ENCODE results near the gene FLCN. TPM values are rescaled to one million over a fixed set of nuclear protein-coding genes. Genes with fewer than 3 reads are reported as not detected.

Gene FLCN
- polyA plus RNA-seq, 1 donor = 116 TPM

- no peaks in the 10 kb centered on the region for H3K27me3 ChIP-seq (ENCODE audit: control insufficient read depth, insufficient read depth, low read length)
- no peak overlapping the region for H3K4me3 ChIP-seq (ENCODE audit: low read length)
- no peak overlapping the region for H3K27ac ChIP-seq (ENCODE audit: low read length)
- H3K9me3 ChIP-seq (ENCODE audit: control insufficient read depth, low read depth, low read length) = no peaks in the 10 kb centered on the region
- DNase-seq = no peak
- WGBS (ENCODE audit: insufficient coverage, low lambda C conversion rate) = no CpG with 5 or more reads among the region's 8 CpGs
- H3K36me3 ChIP-seq (ENCODE audit: control insufficient read depth, insufficient read depth, low read length) = peaks cover 81% of the 10 kb centered on the region
- no peaks in the 10 kb centered on the region for H3K4me1 ChIP-seq (ENCODE audit: control insufficient read depth, insufficient read depth, low read length)
Measured at GRCh38 chr17:17215575-17215974, 21.4 kb downstream of the FLCN start.

DNA sequence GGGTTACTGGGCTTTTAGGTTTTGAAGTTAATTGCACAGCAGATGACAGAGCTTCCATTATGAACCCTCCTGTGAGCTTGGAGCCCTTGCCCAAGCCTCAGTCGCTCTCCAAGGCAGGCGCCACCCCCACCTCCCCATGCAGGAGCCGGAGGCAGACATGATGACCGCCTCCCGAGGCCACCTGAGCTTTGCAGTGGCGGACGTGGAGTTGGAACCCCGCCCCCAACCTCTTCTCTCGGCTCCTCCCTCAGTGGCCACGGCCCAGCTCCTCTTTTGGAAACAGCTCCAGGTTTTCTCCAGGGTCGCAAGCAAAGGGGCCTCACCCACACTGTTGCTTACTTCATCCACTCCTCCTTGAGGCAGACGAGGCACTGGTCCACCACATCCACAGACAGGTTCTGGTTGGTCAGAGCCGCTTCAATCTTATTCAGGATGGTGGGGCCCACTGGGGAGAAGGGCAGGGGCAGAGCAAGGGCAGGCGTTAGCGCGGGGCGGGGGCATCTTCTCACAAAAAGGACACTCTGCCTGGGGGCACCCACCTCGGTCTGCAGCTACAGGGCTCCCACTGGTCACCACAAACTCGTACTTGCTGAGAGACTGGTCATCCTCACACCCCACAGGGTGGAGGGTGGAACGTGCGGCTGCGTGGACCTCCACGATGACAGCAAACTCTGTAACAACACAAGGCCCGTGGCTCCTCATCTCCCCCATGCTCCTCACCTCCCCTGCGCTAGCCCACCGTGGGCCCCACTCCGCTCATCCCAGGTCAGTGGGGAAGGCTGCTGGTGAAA, 22.1 kb downstream of the FLCN start:
- Histone ChIP-seq H3K36me3 (ENCODE audit: control insufficient read depth, insufficient read depth, low read length) (peaks cover 75% of the 10 kb centered on the region), H3K9me3 (ENCODE audit: control insufficient read depth, low read depth, low read length) (no peaks in the 10 kb centered on the region), H3K27me3 (ENCODE audit: control insufficient read depth, insufficient read depth, low read length) (no peaks in the 10 kb centered on the region), H3K4me1 (ENCODE audit: control insufficient read depth, insufficient read depth, low read length) (no peaks in the 10 kb centered on the region), H3K27ac (ENCODE audit: low read length) (no peak overlapping the region), H3K4me3 (ENCODE audit: low read length) (no peak overlapping the region)
- no CpG with 5 or more reads among the region's 27 CpGs for WGBS (ENCODE audit: insufficient coverage, low lambda C conversion rate)
- no peak for DNase-seq

GRCh38 chr17:17213775-17214174, 23.2 kb downstream of the FLCN start:
- WGBS (ENCODE audit: insufficient coverage, low lambda C conversion rate) = 80% methylated on average over 1 of the region's 10 CpGs
- no peaks in the 10 kb centered on the region for H3K9me3 ChIP-seq (ENCODE audit: control insufficient read depth, low read depth, low read length)

GRCh38 chr17:17207998-17208397, 29.0 kb downstream of the FLCN start:
- H3K4me1 ChIP-seq (ENCODE audit: control insufficient read depth, insufficient read depth, low read length) = peaks cover 20% of the 10 kb centered on the region
- no peak overlapping the region for H3K4me3 ChIP-seq (ENCODE audit: low read length)
- H3K27me3 ChIP-seq (ENCODE audit: control insufficient read depth, insufficient read depth, low read length) = no peaks in the 10 kb centered on the region
- DNase-seq = no peak
- H3K27ac ChIP-seq (ENCODE audit: low read length) = no peak overlapping the region
- no CpG with 5 or more reads among the region's 8 CpGs for WGBS (ENCODE audit: insufficient coverage, low lambda C conversion rate)
- H3K9me3 ChIP-seq (ENCODE audit: control insufficient read depth, low read depth, low read length) = peaks cover 6% of the 10 kb centered on the region
- peaks cover 14% of the 10 kb centered on the region for H3K36me3 ChIP-seq (ENCODE audit: control insufficient read depth, insufficient read depth, low read length)

More at GRCh38 chr17:17213775-17214174, 23.2 kb downstream of the FLCN start:
- Histone ChIP-seq H3K4me1 (ENCODE audit: control insufficient read depth, insufficient read depth, low read length) (no peaks in the 10 kb centered on the region), H3K4me3 (ENCODE audit: low read length) (no peak overlapping the region), H3K27ac (ENCODE audit: low read length) (no peak overlapping the region), H3K27me3 (ENCODE audit: control insufficient read depth, insufficient read depth, low read length) (no peaks in the 10 kb centered on the region), H3K36me3 (ENCODE audit: control insufficient read depth, insufficient read depth, low read length) (peaks cover 68% of the 10 kb centered on the region)
- DNase-seq = no peak

DNA sequence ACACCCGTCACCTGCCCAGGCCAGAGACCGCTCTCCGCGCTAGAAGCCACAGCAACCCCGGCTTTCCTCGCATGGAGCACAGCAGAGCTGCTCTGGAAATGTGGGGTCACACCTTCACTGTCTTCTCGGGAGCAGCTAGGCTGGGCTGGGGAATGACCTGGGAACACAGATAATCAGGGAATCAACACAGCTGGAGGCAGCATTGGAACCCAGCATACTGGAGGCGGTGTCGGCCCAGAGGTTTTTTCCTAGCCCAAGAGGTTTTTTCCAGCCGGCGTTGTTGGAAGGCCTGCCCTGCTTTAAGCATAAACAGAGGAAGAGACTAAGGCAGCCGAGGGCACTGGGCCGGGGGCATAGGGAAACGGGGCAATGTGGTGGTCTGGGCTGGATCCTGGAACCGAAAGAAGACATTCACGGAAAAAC, 30.0 kb downstream of the FLCN start:
- Histone ChIP-seq H3K27me3 (ENCODE audit: control insufficient read depth, insufficient read depth, low read length) (no peaks in the 10 kb centered on the region), H3K4me1 (ENCODE audit: control insufficient read depth, insufficient read depth, low read length) (peaks cover 20% of the 10 kb centered on the region), H3K4me3 (ENCODE audit: low read length) (no peak overlapping the region), H3K27ac (ENCODE audit: low read length) (no peak overlapping the region), H3K36me3 (ENCODE audit: control insufficient read depth, insufficient read depth, low read length) (peaks cover 20% of the 10 kb centered on the region), H3K9me3 (ENCODE audit: control insufficient read depth, low read depth, low read length) (peaks cover 6% of the 10 kb centered on the region)
- DNase-seq = no peak
- WGBS (ENCODE audit: insufficient coverage, low lambda C conversion rate) = 93% methylated on average over 3 of the region's 16 CpGs

- peaks cover 20% of the 10 kb centered on the region for H3K4me1 ChIP-seq (ENCODE audit: control insufficient read depth, insufficient read depth, low read length)
- WGBS (ENCODE audit: insufficient coverage, low lambda C conversion rate) = no CpG with 5 or more reads among the region's 78 CpGs
- no peaks in the 10 kb centered on the region for H3K27me3 ChIP-seq (ENCODE audit: control insufficient read depth, insufficient read depth, low read length)
- peaks cover 17% of the 10 kb centered on the region for H3K36me3 ChIP-seq (ENCODE audit: control insufficient read depth, insufficient read depth, low read length)
- DNase-seq = peak; percentile 81 to 83
- peaks cover 6% of the 10 kb centered on the region for H3K9me3 ChIP-seq (ENCODE audit: control insufficient read depth, low read depth, low read length)
- H3K27ac ChIP-seq (ENCODE audit: low read length) = no peak within 1 kb of the TSS
- peak within 1 kb of the TSS; percentile 65 for H3K4me3 ChIP-seq (ENCODE audit: low read length)
Measured at GRCh38 chr17:17206124-17206912, 30.6 kb downstream of the FLCN start, which contains the start of gene PLD6. PLD6 (minus strand) TSS chr17:17206333; CDS start chr17:17206286, 47 bp downstream.

- peak overlapping the region; percentile 65 for H3K4me3 ChIP-seq (ENCODE audit: low read length)
- peak; percentile 53 to 59 for DNase-seq
- H3K4me1 ChIP-seq (ENCODE audit: control insufficient read depth, insufficient read depth, low read length) = peaks cover 20% of the 10 kb centered on the region
- no CpG with 5 or more reads among the region's 70 CpGs for WGBS (ENCODE audit: insufficient coverage, low lambda C conversion rate)
- H3K27ac ChIP-seq (ENCODE audit: low read length) = no peak overlapping the region
- peaks cover 12% of the 10 kb centered on the region for H3K36me3 ChIP-seq (ENCODE audit: control insufficient read depth, insufficient read depth, low read length)
- peaks cover 6% of the 10 kb centered on the region for H3K9me3 ChIP-seq (ENCODE audit: control insufficient read depth, low read depth, low read length)
- H3K27me3 ChIP-seq (ENCODE audit: control insufficient read depth, insufficient read depth, low read length) = no peaks in the 10 kb centered on the region
Measured at GRCh38 chr17:17205368-17206123, 31.4 kb downstream of the FLCN start.

DNA sequence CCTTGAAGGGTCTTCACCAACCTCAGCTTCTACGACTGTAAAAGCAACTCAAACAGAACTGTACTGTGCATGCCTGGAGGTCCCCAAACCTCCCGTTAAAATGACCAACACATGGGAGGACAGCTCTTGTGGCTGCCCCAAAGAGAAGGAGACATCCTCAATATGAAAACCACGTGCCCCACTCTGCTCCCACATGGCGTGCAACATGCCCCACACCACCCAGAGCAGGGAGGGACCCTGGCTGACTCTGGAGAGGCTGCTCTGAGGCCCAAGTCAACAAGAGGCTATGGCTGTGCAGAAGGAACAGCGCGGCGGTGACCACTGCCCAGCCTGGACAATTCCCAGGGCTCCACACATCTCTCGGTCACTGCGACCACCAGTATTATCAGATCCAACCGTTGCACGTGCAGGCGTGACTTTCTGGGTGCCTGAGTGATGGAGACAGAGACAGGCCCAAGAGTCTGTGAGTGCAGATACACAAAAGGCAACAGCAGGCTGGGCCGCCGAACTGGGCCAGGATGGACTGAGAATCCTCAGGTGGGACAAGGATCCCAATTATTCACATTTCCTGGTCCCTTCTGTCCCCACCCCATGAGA, 32.2 kb downstream of the FLCN start:
- Histone ChIP-seq H3K4me3 (ENCODE audit: low read length) (peak overlapping the region; percentile 65), H3K27ac (ENCODE audit: low read length) (no peak overlapping the region)
- WGBS (ENCODE audit: insufficient coverage, low lambda C conversion rate) = no CpG with 5 or more reads among the region's 14 CpGs

DNA sequence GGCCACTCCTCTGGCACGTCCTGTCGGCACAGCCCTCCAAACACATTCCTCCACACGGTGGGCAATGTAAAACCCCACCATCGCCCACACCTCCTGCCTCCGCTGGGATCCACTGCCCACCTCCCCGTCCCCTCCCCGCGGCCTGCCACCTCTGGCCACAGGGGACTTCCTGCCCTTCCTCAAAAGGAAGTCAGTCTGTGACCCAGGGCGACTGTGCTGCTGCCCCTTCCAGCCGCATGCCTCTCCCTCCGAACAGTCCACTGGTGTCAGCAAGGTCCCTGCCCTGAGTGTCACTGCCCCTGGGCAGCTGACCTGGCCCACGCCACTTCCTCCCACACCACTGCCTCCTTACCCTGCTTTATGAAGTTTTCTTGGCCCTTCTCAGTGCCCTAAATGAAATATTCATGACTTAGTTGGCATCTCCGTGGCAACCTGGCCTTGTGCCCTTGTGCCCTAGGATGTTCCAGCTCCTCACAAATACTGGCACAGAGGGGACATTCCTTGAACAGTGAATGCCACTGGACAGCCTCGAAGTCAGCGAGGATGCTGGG, 32.9 kb downstream of the FLCN start:
- Histone ChIP-seq H3K27ac (ENCODE audit: low read length) (no peak overlapping the region), H3K4me3 (ENCODE audit: low read length) (no peak overlapping the region), H3K27me3 (ENCODE audit: control insufficient read depth, insufficient read depth, low read length) (no peaks in the 10 kb centered on the region), H3K9me3 (ENCODE audit: control insufficient read depth, low read depth, low read length) (peaks cover 6% of the 10 kb centered on the region), H3K36me3 (ENCODE audit: control insufficient read depth, insufficient read depth, low read length) (peaks cover 11% of the 10 kb centered on the region), H3K4me1 (ENCODE audit: control insufficient read depth, insufficient read depth, low read length) (peaks cover 20% of the 10 kb centered on the region)
- no peak for DNase-seq
- WGBS (ENCODE audit: insufficient coverage, low lambda C conversion rate) = no CpG with 5 or more reads among the region's 15 CpGs

More for the DNA sequence above, 32.2 kb downstream of the FLCN start:
- peaks cover 11% of the 10 kb centered on the region for H3K36me3 ChIP-seq (ENCODE audit: control insufficient read depth, insufficient read depth, low read length)
- peaks cover 6% of the 10 kb centered on the region for H3K9me3 ChIP-seq (ENCODE audit: control insufficient read depth, low read depth, low read length)
- H3K27me3 ChIP-seq (ENCODE audit: control insufficient read depth, insufficient read depth, low read length) = no peaks in the 10 kb centered on the region
- DNase-seq = no peak
- H3K4me1 ChIP-seq (ENCODE audit: control insufficient read depth, insufficient read depth, low read length) = peaks cover 20% of the 10 kb centered on the region
